Lower leg skin (tissue), 4 donors: ENCODE data around the gene CCT4. TPM values are rescaled to one million over a fixed set of nuclear protein-coding genes. Genes with fewer than 3 reads are reported as not detected.

Experiments
- DNase-seq, 2 donors: peaks; one replicate each; pipeline ENCODE4 v3.0.0-alpha.2; 2019; ENCODE audit warnings: low spot score in 2 of 2
- H3K4me3 ChIP-seq: fragments of 200-600 bp; sonication (generic); 2 replicates; pipeline ENCODE4 v1.5.1; 2017; ENCODE audit warnings: mild to moderate bottlenecking, low read depth; ENCODE audit not compliant: poor library complexity, severe bottlenecking
- CTCF ChIP-seq, 3 donors: fragments of 450-650 bp; IDR thresholded peaks; one replicate each; pipeline ENCODE4 v1.5.1; 2016; ENCODE audit warnings: antibody characterized with exemption in 3 of 3, mild to moderate bottlenecking in 3 of 3, moderate library complexity in 2 of 3
- POLR2A ChIP-seq, 2 donors: fragments of 450-650 bp; IDR thresholded peaks; one replicate each; pipeline ENCODE4 v1.6.1; 2016 to 2017; ENCODE audit warnings: antibody characterized with exemption in 2 of 2, mild to moderate bottlenecking in 1 of 2, moderate library complexity in 1 of 2
- whole genome bisulfite sequencing, 2 donors: methylation state at CpG; one replicate each; pipeline ENCODE4 v1.1.5; 2018; 5-methylcytosine and 5-hydroxymethylcytosine counted together
- intact Hi-C: fragments of 100-400 bp; cut with DNase I; formaldehyde crosslinking; loops from one replicate; pipeline ENCODE4 v1.15.0; 2023; ENCODE audit warnings: low total_unique reads
- total RNA-seq, 4 donors: library from RNA; depleted of rRNA; stranded (reverse); fragments of >200 nt; gene quantifications; one replicate each; pipeline ENCODE4 v1.1.0, GENCODE V29; 2016

The CCT4 gene, protein sequence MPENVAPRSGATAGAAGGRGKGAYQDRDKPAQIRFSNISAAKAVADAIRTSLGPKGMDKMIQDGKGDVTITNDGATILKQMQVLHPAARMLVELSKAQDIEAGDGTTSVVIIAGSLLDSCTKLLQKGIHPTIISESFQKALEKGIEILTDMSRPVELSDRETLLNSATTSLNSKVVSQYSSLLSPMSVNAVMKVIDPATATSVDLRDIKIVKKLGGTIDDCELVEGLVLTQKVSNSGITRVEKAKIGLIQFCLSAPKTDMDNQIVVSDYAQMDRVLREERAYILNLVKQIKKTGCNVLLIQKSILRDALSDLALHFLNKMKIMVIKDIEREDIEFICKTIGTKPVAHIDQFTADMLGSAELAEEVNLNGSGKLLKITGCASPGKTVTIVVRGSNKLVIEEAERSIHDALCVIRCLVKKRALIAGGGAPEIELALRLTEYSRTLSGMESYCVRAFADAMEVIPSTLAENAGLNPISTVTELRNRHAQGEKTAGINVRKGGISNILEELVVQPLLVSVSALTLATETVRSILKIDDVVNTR
- 10 to 100 TPM; 68.5 to 79.6 (median 72.1) TPM for total RNA-seq

GRCh38 chr2:61888267-61889055 lies at the start of gene CCT4:
Gene CCT4 (minus strand): TSS chr2:61888656. CDS start chr2:61888507, 149 bp downstream.
- 1% methylated on average over 63 to 73 of the region's 74 CpGs for WGBS, 2 donors
- intact Hi-C loops, result no loop called here
- TF ChIP-seq CTCF (IDR thresholded peaks at IDR 0.05), result peak in 1 of 3 donors; percentile 13
- peak in 1 of 2 donors; percentile 74 for TF ChIP-seq POLR2A (IDR thresholded peaks at IDR 0.05)
- peak within 1 kb of the TSS; percentile 98 for H3K4me3 ChIP-seq
- DNase-seq, result peak; percentile 79 to 98

DNA sequence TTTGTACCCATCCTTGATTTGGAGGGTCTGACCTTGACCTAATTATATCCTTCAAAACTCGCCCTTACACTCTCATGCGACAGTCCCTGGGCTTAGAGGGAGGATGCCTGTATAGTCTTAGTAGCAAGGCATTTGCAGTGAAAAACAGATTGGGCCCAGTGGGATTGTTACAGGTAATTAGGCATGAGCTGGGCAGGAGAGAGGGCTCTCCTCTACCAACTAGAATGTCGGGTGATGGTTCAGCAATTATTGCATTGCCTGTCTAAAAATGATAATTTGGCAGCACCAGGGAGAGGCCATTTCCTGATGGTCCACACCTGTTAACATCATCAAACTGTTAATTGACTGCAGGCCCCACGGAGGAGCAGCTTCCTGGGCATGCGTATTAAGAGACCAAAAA lies 49.4 kb upstream of the CCT4 start:
- TF ChIP-seq POLR2A (IDR thresholded peaks at IDR 0.05) (no peak), CTCF (IDR thresholded peaks at IDR 0.05) (no peak)
- no peak overlapping the region for H3K4me3 ChIP-seq
- 78 to 80% methylated on average over 5 of the region's 5 CpGs for WGBS, 2 donors
- no peak for DNase-seq
- intact Hi-C loops, result no loop called here

DNA sequence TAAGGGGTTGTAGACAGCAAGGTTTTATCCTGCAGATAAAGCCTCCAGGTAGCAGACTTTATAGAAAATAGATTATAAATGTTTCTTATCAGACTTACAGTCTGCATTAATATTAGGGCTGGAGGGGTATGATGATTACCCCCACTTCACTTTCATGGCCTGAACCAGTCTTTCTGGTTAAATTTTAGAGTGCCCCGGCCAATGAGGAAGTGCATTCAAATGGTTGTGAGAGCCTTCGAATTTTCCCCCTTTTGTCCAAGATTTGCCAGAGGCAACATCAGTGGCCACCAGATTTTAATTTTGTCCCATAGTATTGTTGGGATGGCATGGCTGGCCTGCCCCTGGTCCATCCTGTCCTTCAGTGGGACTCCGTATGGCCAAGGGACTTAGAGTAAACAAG lies 48.6 kb upstream of the CCT4 start:
- 84 to 87% methylated on average over 3 of the region's 3 CpGs for whole genome bisulfite sequencing, 2 donors
- intact Hi-C loops, result no loop called here
- no peak for DNase-seq
- H3K4me3 ChIP-seq, result no peak overlapping the region
- TF ChIP-seq CTCF (IDR thresholded peaks at IDR 0.05), result no peak
- TF ChIP-seq POLR2A (IDR thresholded peaks at IDR 0.05), result no peak

GRCh38 chr2:61928826-61929461 lies 40.5 kb upstream of the CCT4 start:
- 92 to 94% methylated on average over 5 of the region's 5 CpGs for WGBS, 2 donors
- TF ChIP-seq POLR2A (IDR thresholded peaks at IDR 0.05) (no peak), CTCF (IDR thresholded peaks at IDR 0.05) (no peak)
- intact Hi-C loops, result no loop called here
- no peak for DNase-seq
- no peak overlapping the region for H3K4me3 ChIP-seq

DNA sequence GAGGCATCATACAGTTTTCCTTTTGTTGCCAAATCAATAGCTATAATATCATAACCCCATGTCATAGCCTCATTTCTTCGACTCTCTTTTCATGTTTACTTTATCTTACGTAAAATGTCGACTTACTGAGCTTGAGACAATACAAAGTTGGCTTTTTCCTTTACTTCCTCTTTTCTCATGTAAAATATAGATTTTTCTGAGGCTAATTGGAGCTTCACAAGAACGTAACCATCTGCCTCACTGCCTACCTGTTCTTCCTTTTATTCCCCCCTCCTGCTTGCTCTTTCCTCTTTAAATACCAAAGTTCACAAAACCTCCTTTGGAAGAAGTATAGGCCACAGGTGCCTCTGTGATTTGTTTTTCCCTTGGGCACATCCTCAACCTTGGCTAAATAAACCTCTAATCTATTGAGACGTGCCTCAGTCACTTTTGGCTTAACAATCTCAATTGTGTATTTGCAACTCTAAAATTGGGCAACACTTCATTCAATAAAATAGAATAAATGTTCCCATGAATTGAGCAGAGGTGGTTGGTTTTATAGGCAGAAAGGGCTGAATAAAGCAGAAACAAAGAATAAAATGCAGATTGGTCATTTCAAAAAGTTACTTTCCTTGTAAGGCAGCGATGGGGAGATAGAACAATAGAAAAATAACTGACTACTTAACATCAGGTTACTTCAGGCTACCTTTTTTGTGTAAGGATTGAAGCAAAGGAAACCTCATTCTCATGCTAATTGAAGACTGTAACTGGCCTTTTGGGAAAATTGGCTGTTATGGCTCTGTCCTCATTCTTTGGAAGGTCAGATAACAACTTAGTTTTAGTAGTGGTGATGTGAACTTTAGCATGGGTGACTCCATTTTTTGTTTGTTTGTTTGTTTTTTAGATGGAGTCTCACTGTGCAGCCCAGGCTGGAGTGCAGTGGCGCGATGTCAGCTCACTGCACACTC lies 38.3 kb upstream of the CCT4 start:
- DNase-seq, result no peak
- no peak overlapping the region for H3K4me3 ChIP-seq
- intact Hi-C loops, result no loop called here
- WGBS, 2 donors, result 92 to 93% methylated on average over 8 of the region's 8 CpGs
- no peak for TF ChIP-seq POLR2A (IDR thresholded peaks at IDR 0.05)
- TF ChIP-seq CTCF (IDR thresholded peaks at IDR 0.05), result no peak
